Stimulated activated CD8-positive, alpha-beta memory T cell treated with anti-CD3 and anti-CD28 coated beads, Interleukin-4, amount 100 ng/mL, for 24 hours (primary cell): Measurements from ENCODE around the gene C19orf67.

Source experiments
- DNase-seq: peaks from one replicate; pipeline ENCODE4 v3.0.0-alpha.2; 2020; ENCODE audit warnings: low read depth

The C19orf67 gene

DNA sequence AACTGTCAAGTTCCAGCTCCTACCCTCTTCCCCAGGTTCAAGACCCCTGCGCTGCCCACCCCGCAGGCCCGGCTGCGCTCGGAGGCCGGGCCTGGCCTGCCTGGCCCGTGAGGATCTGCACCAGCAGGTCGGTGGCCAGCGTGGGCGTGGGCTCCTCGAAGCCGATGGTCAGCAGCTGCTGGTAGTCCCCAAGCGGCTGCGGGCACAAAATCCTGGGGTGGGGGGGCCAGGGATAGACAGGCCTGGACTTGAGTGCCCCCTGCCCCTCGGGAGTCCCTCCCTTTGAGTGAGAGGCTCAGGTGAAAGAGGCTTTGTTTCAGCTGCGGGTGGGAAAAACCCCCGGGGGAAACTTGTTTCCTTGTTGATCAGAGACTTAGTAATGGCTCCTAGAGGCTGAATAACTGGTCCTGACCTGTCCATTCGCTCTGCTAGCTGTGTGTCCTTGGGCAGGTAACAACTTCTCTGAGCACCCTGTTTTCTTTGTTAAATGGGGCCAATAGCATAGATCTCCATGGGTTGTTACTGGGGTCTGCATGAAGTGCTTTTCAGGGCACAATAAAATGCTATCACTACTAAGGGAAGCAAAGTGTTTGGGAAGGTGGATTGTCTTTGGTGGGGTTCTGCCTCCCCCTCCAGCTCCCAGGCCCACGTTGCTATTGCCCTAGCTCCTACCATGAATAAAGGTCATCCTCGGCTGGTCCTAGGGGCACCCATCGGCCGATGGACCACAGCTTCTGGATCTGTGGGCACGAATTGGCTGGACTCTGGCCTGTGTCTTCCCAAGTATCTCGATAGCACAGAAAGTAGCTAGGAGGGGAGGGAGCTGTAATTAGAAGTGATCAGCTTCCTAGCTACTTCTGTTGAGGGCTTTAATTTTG lies 3.5 kb downstream of the C19orf67 start:
- no peak for DNase-seq

DNA sequence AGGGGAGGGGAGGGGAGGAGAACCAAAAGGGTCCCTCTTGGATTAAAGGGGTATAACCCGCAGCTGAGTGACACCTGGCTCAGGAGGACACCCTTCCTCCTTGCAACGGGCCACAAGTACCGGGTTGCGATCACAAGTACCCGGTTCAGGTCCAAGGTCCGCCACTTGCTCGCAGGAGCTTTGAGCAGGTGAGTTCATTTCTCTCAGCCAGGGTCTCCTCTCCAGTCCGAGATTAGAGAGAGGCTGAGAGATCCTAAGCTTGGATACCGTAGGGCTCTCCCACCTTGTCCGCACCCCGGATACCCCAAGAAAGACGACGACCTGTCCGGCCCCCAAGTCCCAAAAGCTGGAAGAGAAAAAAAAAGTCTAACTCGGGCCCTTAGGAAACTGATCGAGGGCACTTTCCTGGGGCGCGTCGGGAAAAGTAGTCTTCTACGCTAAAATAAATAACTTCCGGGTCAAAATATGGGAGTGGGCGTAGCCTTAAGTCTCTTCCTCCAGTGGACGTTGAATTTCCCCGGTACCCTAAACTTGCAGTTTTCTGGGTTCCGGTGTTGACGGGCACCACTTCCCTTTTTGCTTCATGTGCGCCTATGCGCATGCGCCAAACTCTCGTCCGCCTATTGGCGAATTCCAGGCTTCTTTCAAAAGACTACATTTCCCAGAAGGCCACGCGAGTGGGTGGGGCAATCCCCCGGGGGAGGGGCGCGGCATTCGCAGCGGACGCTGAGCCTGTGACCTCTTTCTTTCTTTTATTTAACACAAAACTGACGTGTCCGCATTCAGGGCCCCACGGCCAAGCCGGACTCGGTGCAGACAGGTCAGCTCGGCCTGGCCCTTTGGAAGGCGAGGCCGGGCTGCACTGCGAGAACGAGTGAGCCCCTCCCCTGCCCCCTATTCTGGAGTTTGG lies 4.4 kb downstream of the C19orf67 start:
- DNase-seq, result peak; percentile 97

DNA sequence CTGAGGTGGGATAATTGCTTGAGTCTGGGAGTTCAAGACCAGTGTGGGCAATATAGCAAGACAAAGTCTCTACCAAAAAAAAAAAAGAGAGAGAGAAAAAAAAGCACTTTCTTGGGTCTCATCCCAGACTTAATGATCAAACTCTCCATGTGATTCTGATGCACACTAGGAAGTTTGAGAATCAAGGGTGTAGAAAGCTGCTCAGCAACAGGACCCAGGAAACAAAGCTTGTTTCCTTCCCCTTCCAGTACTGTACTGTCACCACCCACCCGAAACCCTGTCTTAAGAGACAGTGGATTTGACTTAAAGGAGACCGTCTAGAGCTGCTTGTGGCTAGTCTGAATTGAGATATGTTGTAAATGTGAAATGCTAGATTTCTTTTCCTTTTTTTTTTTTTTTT lies 7.2 kb downstream of the C19orf67 start:
- DNase-seq, result no peak

DNA sequence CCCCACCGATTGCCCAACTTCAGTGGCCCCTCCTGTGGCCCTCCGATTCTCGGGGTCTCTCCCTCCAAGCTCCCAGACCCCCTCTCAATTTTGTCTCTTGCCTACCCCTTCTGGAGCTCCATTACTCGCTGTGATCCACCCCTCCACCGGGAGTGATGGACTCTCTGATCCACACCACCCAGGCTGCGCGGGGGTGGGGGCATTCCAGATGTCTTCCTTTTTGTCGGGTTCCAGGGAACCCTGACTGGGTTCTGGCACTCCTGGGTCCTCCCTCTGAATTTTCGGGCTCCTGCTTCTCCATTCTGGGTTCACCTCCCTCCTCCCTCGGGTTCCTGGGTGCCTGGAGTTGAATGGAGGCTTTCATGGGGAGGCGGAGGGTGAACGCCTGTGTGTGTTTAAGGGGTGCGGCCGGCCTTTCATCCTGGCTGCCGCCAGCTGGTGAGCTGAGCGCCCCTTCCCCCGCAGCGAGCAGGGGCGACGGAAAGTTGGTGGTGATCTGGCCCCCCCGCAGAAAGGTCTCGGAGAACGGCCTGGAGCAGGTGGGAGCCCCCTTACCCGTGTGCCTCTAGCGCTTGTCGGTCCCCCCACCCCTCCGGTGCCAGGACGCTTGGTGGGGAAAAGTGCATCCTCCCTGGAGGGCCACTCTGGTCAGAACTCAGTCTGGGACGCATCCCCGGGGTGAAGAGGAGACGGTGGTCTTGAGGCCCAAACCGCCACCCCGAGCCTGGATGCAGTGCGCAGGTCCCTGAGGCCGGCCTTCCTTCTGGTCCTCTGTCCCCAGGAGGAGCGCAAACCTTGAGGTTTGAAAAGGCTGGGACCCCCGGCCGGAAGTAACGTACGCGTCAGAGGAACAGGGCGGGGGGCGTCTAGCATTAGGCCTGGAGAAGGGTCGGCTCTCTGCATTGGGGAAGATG lies 11.4 kb downstream of the C19orf67 start:
- DNase-seq, result no peak

DNA sequence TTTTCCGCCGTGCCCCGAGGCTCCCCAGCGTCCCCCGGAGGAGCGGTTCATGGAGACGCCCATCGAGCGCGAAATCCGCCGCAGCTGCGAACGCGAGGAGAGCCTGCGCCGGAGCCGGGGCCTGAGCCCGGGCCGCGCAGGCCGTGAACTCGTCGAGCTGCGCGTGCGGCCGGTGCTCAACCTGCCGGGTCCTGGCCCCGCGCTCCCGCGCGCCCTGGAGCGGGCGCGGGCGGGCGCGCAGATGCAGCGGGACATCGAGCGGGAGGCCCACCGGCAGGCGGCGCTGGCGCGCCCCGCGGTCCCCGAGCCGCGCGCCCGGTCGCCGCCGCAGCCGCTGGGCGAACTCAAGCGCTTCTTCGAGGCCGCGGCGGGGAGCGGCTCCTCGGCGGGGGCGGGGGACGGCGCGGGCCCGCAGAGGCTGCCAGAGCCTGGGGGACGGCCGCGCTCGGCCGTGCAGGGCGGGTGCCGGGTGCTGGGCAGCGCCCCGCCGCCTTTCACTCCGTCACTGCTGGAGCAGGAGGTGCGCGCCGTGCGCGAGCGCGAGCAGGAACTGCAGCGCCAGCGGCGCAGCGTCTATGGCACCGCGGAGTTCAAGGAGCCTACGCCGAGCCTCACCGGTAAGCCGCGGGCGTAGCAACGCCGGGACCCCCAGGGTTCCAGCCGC lies 12.2 kb downstream of the C19orf67 start:
- DNase-seq, result peak; percentile 63

DNA sequence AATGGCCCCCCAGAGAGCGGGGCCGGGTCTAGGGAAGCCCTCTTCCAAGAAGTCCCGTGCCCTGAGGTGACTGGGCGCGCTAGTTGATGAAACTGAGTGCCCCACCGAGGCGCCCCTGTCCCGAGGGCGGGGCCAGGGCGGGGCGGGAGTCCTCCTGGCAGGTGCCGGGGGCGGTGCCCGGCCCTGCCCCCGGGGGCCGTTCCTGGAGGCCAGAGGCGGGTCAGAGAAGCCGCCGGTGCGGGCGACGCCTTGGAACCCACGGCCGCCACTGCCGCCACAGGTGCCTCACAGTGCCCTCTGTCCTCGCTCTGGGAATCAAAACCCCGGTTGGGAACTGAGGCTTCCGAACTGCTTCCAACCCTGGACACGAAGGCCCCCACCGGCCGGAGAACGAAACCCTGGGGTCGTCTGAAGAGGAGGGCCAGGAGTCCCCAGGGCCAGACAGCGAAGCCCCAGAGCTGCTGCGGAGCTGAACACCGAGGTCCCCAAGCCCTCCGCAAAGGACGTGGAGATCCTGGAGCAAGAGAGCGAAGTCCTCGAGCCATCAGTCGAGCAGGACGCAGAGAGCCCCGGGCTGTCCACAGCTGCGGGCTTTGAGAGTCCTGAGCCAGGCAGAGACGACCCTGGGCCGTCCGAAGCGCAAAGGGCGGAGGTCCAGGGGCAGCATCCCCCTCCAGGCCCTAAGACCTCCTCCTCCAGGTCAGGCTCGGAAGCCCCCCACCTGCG lies 12.9 kb downstream of the C19orf67 start, which contains the start of gene MISP3:
Gene MISP3 (plus strand): TSS at position 252 of the 726 bp plus-strand sequence. CDS start 524 bp downstream, outside the sequence.
- no peak for DNase-seq

DNA sequence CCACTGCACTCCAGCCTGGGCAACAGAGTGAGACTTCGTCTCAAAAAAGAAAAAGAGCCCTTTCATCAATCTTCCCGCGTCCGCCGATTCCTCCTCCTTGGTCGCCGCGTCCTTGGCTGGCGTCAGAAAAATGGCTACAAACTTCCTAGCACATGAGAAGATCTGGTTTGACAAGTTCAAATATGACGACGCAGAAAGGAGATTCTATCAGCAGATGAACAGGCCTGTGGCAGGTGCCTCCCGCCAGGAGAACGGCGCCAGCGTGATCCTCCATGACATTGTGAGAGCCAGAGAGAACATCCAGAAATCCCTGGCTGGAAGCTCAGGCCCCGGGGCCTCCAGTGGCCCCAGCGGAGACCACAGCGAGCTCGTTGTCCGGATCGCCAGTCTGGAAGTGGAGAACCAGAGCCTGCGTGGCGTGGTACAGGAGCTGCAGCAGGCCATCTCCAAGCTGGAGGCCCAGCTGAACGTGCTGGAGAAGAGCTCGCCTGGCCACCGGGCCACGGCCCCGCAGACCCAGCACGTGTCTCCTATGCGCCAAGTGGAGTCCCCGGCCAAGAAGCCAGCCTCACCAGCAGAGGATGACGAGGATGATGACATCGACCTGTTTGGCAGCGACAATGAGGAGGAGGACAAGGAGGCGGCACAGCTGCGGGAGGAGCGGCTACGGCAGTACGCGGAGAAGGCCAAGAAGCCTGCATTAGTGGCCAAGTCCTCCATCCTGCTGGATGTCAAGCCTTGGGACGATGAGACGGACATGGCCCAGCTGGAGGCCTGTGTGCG lies 15.1 kb downstream of the C19orf67 start:
- DNase-seq, result no peak

DNA sequence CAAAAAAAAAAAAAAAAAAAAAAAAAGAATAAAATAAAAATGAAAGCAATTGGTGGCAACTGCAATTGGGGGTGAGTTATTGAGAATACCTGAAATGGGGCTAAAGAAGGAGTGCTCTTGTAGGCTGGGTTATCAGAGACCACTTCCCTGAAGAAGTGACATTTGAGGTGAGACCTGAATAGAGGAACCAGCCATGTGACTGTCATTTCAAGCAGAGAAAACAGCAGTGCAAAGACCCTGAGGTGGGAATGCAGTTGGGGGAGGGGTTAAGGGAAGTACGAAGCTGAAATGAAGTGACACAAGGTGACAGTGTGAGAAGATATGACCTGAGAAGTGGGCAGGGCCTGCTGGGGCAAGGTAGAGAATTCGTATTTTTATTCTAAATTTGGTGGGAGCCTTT lies 19.4 kb downstream of the C19orf67 start:
- DNase-seq, result no peak

DNA sequence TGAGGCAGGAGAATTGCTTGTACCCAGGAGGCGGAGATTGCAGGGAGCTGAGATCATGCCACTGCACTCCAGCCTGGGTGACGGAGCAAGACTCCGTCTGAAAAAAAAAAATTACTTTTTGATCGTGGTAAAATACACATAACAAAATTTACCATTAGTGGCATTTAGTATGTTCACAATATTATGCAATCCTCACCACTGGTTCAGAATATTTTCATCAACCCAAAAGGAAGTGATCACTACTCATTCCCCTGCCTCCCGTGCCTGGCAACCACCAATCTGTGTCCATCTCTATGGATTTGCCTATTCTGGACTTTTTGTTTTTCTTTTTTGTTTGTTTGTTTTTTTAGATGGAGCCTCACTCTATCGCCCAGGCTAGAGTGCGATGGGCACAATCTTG lies 22.5 kb downstream of the C19orf67 start:
- DNase-seq, result no peak

DNA sequence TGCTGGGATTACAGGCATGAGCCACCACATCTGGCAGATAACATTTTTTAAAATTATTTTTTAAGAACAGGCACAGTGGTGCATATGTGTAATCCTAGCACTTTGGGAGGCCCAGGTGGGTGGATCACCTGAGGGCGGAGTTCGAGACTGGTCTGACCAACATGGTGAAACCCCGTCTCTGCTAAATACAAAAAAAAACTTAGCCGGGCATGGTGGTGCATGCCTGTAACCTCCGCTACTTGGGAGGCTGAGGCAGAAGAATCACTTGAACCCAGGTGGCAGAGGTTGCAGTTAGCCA lies 23.1 kb downstream of the C19orf67 start:
- DNase-seq, result no peak

DNA sequence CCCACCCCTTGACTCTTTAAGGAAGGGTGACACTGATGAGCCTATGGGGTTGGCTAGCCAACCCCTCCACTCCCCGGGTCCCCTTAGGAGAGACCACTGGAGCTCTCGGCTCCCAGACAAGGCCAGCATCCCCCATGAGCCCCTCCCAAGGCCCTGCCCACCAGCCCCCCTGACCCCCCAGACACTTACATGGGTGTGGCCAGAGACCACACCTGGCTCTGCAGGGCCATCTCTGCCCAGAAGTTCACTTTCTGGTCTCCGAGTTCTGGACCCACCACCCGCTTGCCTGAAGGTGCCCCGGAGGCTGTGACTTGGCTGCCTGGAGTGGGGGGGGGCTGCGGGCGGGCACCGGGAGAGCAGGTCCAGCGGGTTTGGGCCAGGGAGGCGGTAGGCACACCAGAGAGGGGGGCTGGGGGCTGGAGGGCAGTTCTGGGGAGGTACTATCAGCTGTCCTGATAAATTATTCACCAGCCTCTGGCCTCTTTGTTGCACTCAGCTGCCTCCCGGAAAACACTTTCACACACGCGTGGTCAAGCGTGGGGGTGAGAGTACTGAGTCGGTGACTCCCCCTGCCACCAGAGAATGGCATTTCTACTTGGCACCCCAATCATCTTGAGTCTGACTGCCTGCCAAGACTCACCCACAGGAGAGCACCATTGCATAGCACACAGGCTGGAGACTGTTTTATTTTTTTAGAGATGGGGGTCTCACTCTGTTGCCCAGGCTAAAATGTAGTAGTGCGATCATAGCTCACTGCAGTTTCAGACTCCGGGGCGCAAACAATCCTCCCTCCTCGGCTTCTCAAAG lies 23.6 kb downstream of the C19orf67 start, which contains the start of gene PALM3:
Gene PALM3 (minus strand): TSS at position 326 of the 807 bp plus-strand sequence. CDS start 96 bp downstream, at position 230.
- no peak for DNase-seq

DNA sequence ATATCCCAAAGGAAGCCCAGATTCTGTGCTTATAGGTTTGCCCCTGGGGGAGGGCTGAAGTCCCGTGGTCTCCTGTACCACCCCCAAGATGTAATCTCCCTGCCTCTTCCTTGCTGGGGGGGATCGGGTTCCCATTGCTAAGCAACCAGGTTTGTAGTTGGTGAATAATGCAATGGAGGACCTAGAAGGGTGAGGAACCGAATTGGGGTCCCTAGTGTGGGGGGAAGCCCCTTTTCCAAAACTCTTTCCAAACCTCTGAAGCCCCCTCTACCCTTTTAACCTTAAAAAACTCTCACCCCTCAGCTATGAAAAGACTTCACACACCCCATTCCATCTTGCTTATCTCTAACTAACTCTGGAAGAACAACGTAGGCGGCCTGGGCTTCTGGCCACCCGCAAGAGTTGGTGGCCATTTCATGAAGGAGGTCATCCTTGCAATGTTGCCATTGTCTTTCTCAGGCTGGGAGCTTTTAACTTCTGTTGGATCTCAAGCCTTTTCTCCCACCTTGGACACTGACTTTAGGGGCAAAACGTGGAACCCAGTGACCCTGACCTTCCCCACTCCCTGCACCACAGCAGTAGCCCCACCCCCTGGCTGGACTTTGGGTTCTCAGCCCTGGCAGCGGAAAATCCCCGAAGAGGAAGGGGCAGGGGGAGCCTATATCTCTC lies 24.4 kb downstream of the C19orf67 start:
- no peak for DNase-seq

DNA sequence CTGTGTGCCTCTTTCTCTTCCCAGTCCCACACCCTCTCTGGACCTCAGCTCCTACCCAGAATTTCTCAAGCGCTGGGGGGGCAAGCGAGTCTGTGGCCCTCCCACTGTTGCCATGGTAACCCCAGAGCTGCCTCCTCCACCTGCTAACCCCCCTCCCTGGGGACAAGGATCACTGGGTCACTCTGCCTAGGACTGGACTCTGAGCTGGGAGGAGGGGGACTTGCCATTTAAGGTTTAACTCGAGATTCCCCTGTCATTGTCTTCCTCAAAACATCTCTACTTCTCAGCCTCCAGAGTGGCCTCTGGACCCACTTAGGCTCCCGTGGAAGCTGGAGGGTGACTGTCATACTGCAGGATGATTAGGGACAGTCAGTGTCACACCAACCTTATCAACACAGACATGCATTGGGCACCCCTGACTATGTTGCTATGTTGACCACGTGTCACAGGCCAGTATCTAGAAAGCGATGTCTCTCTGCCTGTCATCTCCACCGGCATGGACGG lies 25.9 kb downstream of the C19orf67 start:
- DNase-seq, result no peak

DNA sequence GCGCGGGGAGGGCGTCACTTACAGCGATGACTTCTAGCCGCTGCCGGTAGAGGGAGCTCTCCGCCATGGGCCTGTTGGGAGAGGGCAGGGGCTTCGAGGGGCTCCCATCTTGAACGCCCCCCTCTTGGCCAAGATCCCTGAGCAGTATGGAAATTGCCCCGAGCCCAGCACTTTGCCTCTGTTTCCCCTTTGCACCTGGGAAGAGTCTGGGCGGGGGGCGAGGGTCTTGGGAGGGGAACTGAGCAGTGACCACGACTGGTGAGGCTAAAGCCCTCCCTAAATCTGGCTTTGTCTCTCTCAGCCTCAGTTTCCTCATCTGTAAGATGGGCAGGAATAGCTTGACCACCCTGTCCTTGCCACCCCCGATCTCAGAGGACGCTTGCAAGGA lies 26.5 kb downstream of the C19orf67 start:
- DNase-seq, result no peak

DNA sequence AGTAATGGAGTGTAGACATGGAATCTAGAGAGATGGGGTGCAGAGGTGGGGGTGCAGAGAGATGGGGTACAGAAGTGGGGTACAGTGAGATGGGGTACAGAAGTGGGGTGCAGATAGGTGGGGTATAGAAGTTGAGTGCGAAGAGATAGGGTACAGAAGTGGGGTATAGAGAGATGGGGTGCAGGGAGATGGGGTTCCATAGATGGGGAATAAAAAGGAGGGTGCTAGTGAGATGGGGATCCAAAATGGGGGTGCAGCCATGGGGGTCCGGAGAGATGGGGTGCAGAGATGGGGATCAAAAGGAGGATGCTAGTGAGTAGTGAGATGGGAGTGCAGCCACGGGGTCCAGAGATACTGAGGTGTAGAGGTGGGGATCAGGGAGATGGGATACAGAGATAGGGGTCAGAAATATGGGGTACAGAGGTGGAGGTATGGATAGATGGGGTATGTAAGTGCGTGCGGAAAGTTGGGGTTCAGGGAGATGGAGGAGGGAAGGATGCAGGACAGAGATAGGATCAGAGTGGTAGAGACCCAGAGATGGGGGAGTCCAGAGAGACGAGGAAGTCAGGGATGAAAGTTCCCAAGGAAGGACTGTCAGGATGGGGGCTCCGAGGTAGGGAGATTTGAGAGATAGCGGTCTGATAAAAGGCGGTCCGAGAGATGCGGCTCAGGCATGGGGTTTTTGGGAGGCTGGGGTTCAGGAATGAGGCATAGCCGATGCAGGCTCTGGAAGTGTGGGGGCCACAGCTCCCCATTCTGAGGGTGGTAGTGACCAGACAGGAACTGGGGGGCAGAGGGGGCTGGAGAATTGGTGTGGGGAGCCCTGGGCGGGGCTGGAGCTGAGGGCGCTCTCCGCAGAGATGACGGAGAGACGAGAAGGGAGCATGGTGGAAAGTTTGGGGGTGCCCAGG lies 27.1 kb downstream of the C19orf67 start:
- no peak for DNase-seq

DNA sequence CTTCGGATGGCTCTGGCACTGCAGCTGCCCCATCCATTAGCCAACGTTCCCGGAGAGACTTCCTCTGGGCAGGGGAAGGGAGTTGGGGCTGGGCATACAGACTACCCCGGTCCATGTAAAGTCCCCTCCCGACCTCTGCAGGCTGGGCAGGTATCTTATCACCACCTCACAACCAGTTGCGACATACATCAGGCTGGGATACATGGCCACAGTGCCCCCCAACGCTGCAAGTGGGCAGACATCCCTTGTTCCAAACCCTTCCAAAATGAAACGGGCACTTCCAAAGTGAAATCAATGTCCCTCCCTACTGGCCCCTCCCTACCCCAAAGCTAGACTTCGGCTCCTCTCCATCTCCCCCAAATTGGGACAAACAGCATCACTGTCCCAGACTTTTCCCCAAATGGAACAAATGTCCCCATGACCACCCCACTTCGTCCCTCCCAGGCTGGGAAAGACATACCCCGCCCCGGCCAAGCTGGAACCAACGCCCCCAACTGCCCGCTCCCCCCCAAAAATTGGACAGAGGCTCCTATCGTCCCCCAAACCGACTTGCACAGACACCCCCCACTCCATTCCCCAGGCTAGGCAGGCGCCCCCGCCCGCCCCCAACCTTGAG lies 28.7 kb downstream of the C19orf67 start:
- DNase-seq, result no peak
